Measurements from ENCODE around the gene TSPAN31. TPM values are rescaled to one million over a fixed set of nuclear protein-coding genes. Genes with fewer than 3 reads are reported as not detected.

TSPAN31 gene
- 100 and 109 TPM in 2 replicates for total RNA-seq

- TF ChIP-seq CTCF (IDR thresholded peaks at IDR 0.05; ENCODE audit: insufficient read depth, low read length, severe bottlenecking): no peak
- peaks cover 5% of the 10 kb centered on the region for H3K36me3 ChIP-seq (ENCODE audit: control insufficient read depth, insufficient read depth, low read length)
- peak within 1 kb of the TSS; percentile 73 for H3K4me3 ChIP-seq (ENCODE audit: low read depth, low read length)
- H3K27me3 ChIP-seq (ENCODE audit: control insufficient read depth, insufficient read depth, low read length): peaks cover 3% of the 10 kb centered on the region
- DNase-seq (ENCODE audit: low read depth) (peak; percentile 96), FAIRE-seq (peak; percentile 64)
These were observed at the start of gene TSPAN31 for GRCh38 chr12:57744777-57745484. TSS of gene TSPAN31 (plus strand) at chr12:57745039. CDS start at chr12:57745155, 116 bp downstream.

GRCh38 chr12:57695770-57696432 lies 48.9 kb upstream of the TSPAN31 start:
- TF ChIP-seq CTCF (IDR thresholded peaks at IDR 0.05; ENCODE audit: insufficient read depth, low read length, severe bottlenecking): no peak
- FAIRE-seq (no peak), DNase-seq (ENCODE audit: low read depth) (no peak)
- H3K36me3 ChIP-seq (ENCODE audit: control insufficient read depth, insufficient read depth, low read length): peaks cover 10% of the 10 kb centered on the region
- H3K4me3 ChIP-seq (ENCODE audit: low read depth, low read length): no peak overlapping the region
- H3K27me3 ChIP-seq (ENCODE audit: control insufficient read depth, insufficient read depth, low read length): no peaks in the 10 kb centered on the region

GRCh38 chr12:57697076-57697475 lies 47.8 kb upstream of the TSPAN31 start:
- no peak overlapping the region for H3K4me3 ChIP-seq (ENCODE audit: low read depth, low read length)
- no peaks in the 10 kb centered on the region for H3K27me3 ChIP-seq (ENCODE audit: control insufficient read depth, insufficient read depth, low read length)
- DNase-seq (ENCODE audit: low read depth): no peak
- H3K36me3 ChIP-seq (ENCODE audit: control insufficient read depth, insufficient read depth, low read length): peaks cover 10% of the 10 kb centered on the region
- no peak for TF ChIP-seq CTCF (IDR thresholded peaks at IDR 0.05; ENCODE audit: insufficient read depth, low read length, severe bottlenecking)
- no peak for FAIRE-seq

- FAIRE-seq (no peak), DNase-seq (ENCODE audit: low read depth) (no peak)
- Histone ChIP-seq H3K27me3 (ENCODE audit: control insufficient read depth, insufficient read depth, low read length) (no peaks in the 10 kb centered on the region), H3K36me3 (ENCODE audit: control insufficient read depth, insufficient read depth, low read length) (peaks cover 10% of the 10 kb centered on the region), H3K4me3 (ENCODE audit: low read depth, low read length) (no peak overlapping the region)
- no peak for TF ChIP-seq CTCF (IDR thresholded peaks at IDR 0.05; ENCODE audit: insufficient read depth, low read length, severe bottlenecking)
These were observed 46.4 kb upstream of the TSPAN31 start for GRCh38 chr12:57698414-57698813.

GRCh38 chr12:57700317-57700716 lies 44.5 kb upstream of the TSPAN31 start:
- H3K36me3 ChIP-seq (ENCODE audit: control insufficient read depth, insufficient read depth, low read length): peaks cover 10% of the 10 kb centered on the region
- no peak for DNase-seq (ENCODE audit: low read depth)
- no peaks in the 10 kb centered on the region for H3K27me3 ChIP-seq (ENCODE audit: control insufficient read depth, insufficient read depth, low read length)

More at GRCh38 chr12:57700317-57700716, 44.5 kb upstream of the TSPAN31 start:
- TF ChIP-seq CTCF (IDR thresholded peaks at IDR 0.05; ENCODE audit: insufficient read depth, low read length, severe bottlenecking): no peak
- no peak for FAIRE-seq
- H3K4me3 ChIP-seq (ENCODE audit: low read depth, low read length): no peak overlapping the region
